Esophagus muscularis mucosa (tissue), 4 donors: Measurements from ENCODE around the gene PLPP7.

ENCODE experiments used
- EP300 ChIP-seq: sonication (generic); formaldehyde crosslinking; IDR thresholded peaks from one replicate; pipeline ENCODE4 v1.6.1; 2017; ENCODE audit warnings: antibody characterized with exemption
- POLR2A ChIP-seq: fragments of 450-650 bp; IDR thresholded peaks from one replicate; pipeline ENCODE4 v1.6.1; 2017; ENCODE audit warnings: antibody characterized with exemption, moderate library complexity, mild to moderate bottlenecking, low read depth
- POLR2AphosphoS5 ChIP-seq, 2 donors: sonication (generic); formaldehyde crosslinking; IDR thresholded peaks; one replicate each; pipeline ENCODE4 v1.6.1; 2017; ENCODE audit warnings: antibody characterized with exemption in 2 of 2
- TF ChIP-seq, protein P1 (sequence below), 3 experiments: fragments of 200-600 bp in 2 of 3; fragments of 450-650 bp in 1 of 3; sonication (generic) in 2 of 3; IDR thresholded peaks; one replicate each; pipeline ENCODE4 v1.5.1; 2017 to 2019; ENCODE audit warnings: antibody characterized with exemption in 3 of 3, mild to moderate bottlenecking in 2 of 3, moderate library complexity in 1 of 3

DNA sequence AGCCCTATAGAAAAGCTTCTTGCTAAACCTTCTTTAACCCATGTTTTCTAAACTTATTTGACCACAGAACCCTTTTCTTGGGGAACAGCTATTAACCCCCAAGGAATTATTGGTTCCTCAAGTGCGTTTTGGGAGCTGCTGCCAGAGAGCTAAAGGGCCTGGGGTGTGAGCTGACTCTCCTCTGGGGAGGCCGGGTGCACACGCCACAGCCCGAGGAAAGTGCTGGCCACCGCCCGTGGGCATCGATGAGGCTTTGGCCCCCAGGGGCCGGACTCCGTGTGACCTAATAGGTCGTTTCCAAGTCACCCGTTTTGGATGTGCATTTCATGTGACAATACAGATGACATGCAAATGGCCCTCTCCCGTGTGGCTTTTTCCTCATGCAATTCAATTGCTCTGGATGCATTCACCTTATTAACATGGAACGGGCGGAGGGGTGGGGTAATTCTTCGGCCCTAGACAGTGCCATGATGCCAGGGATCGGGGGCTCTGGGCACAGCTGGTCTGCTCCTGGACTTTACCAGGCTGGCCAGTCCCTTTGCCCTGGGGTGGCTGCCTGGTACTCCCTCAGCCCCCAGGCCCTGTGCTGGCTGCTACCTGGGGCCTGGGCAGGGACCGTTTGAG is 19.5 kb downstream of the PLPP7 start:
- TF ChIP-seq, protein P1, sequence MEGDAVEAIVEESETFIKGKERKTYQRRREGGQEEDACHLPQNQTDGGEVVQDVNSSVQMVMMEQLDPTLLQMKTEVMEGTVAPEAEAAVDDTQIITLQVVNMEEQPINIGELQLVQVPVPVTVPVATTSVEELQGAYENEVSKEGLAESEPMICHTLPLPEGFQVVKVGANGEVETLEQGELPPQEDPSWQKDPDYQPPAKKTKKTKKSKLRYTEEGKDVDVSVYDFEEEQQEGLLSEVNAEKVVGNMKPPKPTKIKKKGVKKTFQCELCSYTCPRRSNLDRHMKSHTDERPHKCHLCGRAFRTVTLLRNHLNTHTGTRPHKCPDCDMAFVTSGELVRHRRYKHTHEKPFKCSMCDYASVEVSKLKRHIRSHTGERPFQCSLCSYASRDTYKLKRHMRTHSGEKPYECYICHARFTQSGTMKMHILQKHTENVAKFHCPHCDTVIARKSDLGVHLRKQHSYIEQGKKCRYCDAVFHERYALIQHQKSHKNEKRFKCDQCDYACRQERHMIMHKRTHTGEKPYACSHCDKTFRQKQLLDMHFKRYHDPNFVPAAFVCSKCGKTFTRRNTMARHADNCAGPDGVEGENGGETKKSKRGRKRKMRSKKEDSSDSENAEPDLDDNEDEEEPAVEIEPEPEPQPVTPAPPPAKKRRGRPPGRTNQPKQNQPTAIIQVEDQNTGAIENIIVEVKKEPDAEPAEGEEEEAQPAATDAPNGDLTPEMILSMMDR (IDR thresholded peaks at IDR 0.05): no peak
- no peak for TF ChIP-seq POLR2AphosphoS5 (IDR thresholded peaks at IDR 0.05)
- no peak for TF ChIP-seq EP300
- TF ChIP-seq POLR2A: no peak
